ENCODE results near the gene COL18A1. TPM values are rescaled to one million over a fixed set of nuclear protein-coding genes. Genes with fewer than 3 reads are reported as not detected.

Gene COL18A1
- total and polyA plus RNA-seq, 9 of the 15 experiments (the other 6 are each of a cell fraction or from before 2014, with no cell fraction given): 0.14 to 16.4 (median 2.0) TPM

DNA sequence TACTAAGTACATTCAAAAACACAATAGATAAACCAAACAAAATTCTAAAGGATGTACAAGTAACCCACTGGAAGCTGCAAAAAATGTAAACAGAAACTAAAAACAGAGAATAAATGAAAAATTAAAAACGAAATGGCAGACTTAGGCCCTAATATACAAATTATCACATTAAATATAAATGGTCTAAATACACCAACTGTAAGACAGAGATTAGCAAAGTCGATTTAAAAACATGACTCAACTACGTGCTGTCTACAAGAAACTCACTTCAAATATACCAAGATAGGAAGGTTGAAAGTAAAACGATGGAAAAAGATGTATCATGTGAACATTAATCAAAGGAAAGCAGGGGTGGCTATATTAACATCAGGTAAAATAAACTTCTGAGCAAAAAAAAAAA, 114.2 kb downstream of the COL18A1 start:
- Histone ChIP-seq H3K27ac (ENCODE audit: extremely low read depth, low read depth, low read length) (no peak overlapping the region), H3K9ac (ENCODE audit: insufficient read depth in 1 of 2, low read depth in 2 of 2, low read length in 2 of 2) (no peak overlapping the region), H3K27me3 (ENCODE audit: control insufficient read depth in 2 of 2, insufficient read depth in 2 of 2, low read length in 2 of 2) (no peaks in the 10 kb centered on the region), H3K4me1 (replicated peaks in 1 of 2; ENCODE audit: control insufficient read depth in 2 of 2, insufficient read depth in 2 of 2, low read length in 2 of 2) (peaks cover 0 to 17% of the 10 kb centered on the region in 2 experiments; a peak in 1 of 5 replicates), H2AFZ (ENCODE audit: low read depth, low read length) (no peak overlapping the region), H3K79me2 (ENCODE audit: control insufficient read depth, insufficient read depth, low read length) (peaks cover 20% of the 10 kb centered on the region), H3K9me3 (replicated peaks; ENCODE audit: control insufficient read depth, insufficient read depth, low read depth, low read length) (no peaks in the 10 kb centered on the region), H3K9me1 (ENCODE audit: control insufficient read depth, insufficient read depth, low read length) (no peaks in the 10 kb centered on the region), H3K4me2 (ENCODE audit: insufficient read depth, low read length) (no peak overlapping the region), H3K36me3 (ENCODE audit: control insufficient read depth, insufficient read depth, low read length) (peaks cover 95% of the 10 kb centered on the region), H4K20me1 (replicated peaks; ENCODE audit: control insufficient read depth, insufficient read depth, low read length) (no peaks in the 10 kb centered on the region), H3K4me3 (no peak overlapping the region)
- BruUV-seq (replicated peaks): no TSS peak
- TF ChIP-seq SMARCA5 (IDR thresholded peaks at IDR 0.05) (peak; percentile 53; the same call in 1 of the 2 replicates), CBX3 (IDR thresholded peaks at IDR 0.05; ENCODE audit: borderline replicate concordance in 1 of 2, low read length in 2 of 2) (peak in 1 of 2 experiments; percentile 57; a peak in 1 of 3 replicates), ZNF507 (tag; conservative IDR thresholded peaks at IDR 0.05) (peak; percentile 93), ADNP (tag; IDR thresholded peaks at IDR 0.05) (peak; percentile 52; the same call in 1 of the 2 replicates), POLR3A (IDR thresholded peaks at IDR 0.05; ENCODE audit: borderline replicate concordance, extremely low read depth, insufficient read depth, insufficient read length) (no peak), RFX1 (IDR thresholded peaks at IDR 0.05) (no peak), TRIM28 (IDR thresholded peaks at IDR 0.05) (peak; percentile 51; the same call in 1 of the 2 replicates), TRIM24 (IDR thresholded peaks at IDR 0.05) (0 out of 4 replicates have a peak, but pooled peaks of 1 of the 2 experiments have one; percentile 14), BCOR (IDR thresholded peaks at IDR 0.05) (peak; percentile 13; the same call in 1 of the 2 replicates)
- TF ChIP-seq, protein P1, sequence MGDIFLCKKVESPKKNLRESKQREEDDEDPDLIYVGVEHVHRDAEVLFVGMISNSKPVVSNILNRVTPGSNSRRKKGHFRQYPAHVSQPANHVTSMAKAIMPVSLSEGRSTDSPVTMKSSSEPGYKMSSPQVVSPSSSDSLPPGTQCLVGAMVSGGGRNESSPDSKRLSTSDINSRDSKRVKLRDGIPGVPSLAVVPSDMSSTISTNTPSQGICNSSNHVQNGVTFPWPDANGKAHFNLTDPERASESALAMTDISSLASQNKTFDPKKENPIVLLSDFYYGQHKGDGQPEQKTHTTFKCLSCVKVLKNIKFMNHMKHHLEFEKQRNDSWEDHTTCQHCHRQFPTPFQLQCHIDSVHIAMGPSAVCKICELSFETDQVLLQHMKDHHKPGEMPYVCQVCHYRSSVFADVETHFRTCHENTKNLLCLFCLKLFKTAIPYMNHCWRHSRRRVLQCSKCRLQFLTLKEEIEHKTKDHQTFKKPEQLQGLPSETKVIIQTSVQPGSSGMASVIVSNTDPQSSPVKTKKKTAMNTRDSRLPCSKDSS (IDR thresholded peaks at IDR 0.05; ENCODE audit: low read depth, partially characterized antibody): peak; percentile 9
- no peak for FAIRE-seq
- in situ Hi-C loops (cut with MboI) (no loop called here), intact Hi-C loops (cut with micrococcal nuclease) (no loop called here)
- ChIA-PET POLR2A (no interaction called here), CTCF (ENCODE audit: low intra/inter-chr PET ratio) (interaction anchor here (0.6 kb wide), 1 partner anchor 132 kb away, joined by 3 read pairs; no protein-coding TSS in a partner anchor)
- WGBS (ENCODE audit: insufficient coverage, low coverage, missing lambda C conversion rate): 64% methylated on average over 4 of the region's 4 CpGs
- no peak for ATAC-seq
- DNase-seq (ENCODE audit: extremely low read depth in 1 of 4, low spot score in 3 of 4): no peak
